SK-N-SH treated with all-trans-retinoic acid at 6 μM for 48 hours (cell line): Measurements from ENCODE around the gene LRP8.

Experiments used
- ATAC-seq: fragments of 200-7000 bp; cut with Tn5 transposase; 3 replicates; pipeline ENCODE4 v1.9.1; 2020; ENCODE audit warnings: mild to moderate bottlenecking, moderate library complexity
- ARNTL ChIP-seq: fragments of 450-650 bp; formaldehyde crosslinking; IDR thresholded peaks from 2 replicates; pipeline ENCODE4 v1.5.0; 2020; ENCODE audit warnings: low read depth, mild to moderate bottlenecking, moderate library complexity, borderline replicate concordance
- BACH2 ChIP-seq: fragments of 250-450 bp; sonication (Bioruptor Pico); IDR thresholded peaks from 2 replicates; pipeline ENCODE4 v1.9.0; 2021; ENCODE audit warnings: mild to moderate bottlenecking, borderline replicate concordance
- CREB5 ChIP-seq: fragments of 250-450 bp; sonication (Bioruptor Pico); IDR thresholded peaks from 2 replicates; pipeline ENCODE4 v1.5.1; 2020; ENCODE audit warnings: low read depth, mild to moderate bottlenecking, moderate library complexity
- CSDC2 ChIP-seq: fragments of 250-450 bp; sonication (Bioruptor Pico); IDR thresholded peaks from 2 replicates; pipeline ENCODE4 v1.5.0; 2020; ENCODE audit warnings: mild to moderate bottlenecking, moderate library complexity
- ESRRG ChIP-seq: fragments of 250-450 bp; sonication (Bioruptor Pico); IDR thresholded peaks from 2 replicates; pipeline ENCODE4 v1.6.1; 2021; ENCODE audit warnings: mild to moderate bottlenecking
- GLIS3 ChIP-seq: fragments of 250-450 bp; sonication (Bioruptor Pico); IDR thresholded peaks from 2 replicates; pipeline ENCODE4 v1.5.0; 2020; ENCODE audit warnings: mild to moderate bottlenecking, moderate library complexity
- ISL1 ChIP-seq: fragments of 250-450 bp; sonication (Bioruptor Pico); IDR thresholded peaks from 2 replicates; pipeline ENCODE4 v2.1.2; 2022; ENCODE audit warnings: mild to moderate bottlenecking, moderate library complexity
- OSR1 ChIP-seq: fragments of 250-450 bp; sonication (Bioruptor Pico); IDR thresholded peaks from 2 replicates; pipeline ENCODE4 v1.8.0; 2022; ENCODE audit warnings: moderate library complexity, mild to moderate bottlenecking, inconsistent platforms
- PATZ1 ChIP-seq: fragments of 250-450 bp; sonication (Bioruptor Pico); IDR thresholded peaks from 2 replicates; pipeline ENCODE4 v1.8.0; 2020; ENCODE audit warnings: mild to moderate bottlenecking, moderate library complexity, borderline replicate concordance
- POU6F1 ChIP-seq: fragments of 250-450 bp; sonication (Bioruptor Pico); IDR thresholded peaks from 2 replicates; pipeline ENCODE4 v1.8.0; 2021; ENCODE audit warnings: low read depth, mild to moderate bottlenecking, moderate library complexity, borderline replicate concordance
- PPARA ChIP-seq: fragments of 250-450 bp; sonication (Bioruptor Pico); IDR thresholded peaks from 2 replicates; pipeline ENCODE4 v1.5.0; 2020; ENCODE audit warnings: mild to moderate bottlenecking, borderline replicate concordance
- RARB ChIP-seq: fragments of 250-450 bp; sonication (Bioruptor Pico); IDR thresholded peaks from 2 replicates; pipeline ENCODE4 v1.8.0; 2021; ENCODE audit warnings: mild to moderate bottlenecking, moderate library complexity
- SNAI2 ChIP-seq: fragments of 250-450 bp; sonication (Bioruptor Pico); IDR thresholded peaks from 2 replicates; pipeline ENCODE4 v1.5.0; 2020; ENCODE audit warnings: mild to moderate bottlenecking, moderate library complexity
- TCF4 ChIP-seq: fragments of 250-450 bp; sonication (Bioruptor Pico); IDR thresholded peaks from 2 replicates; pipeline ENCODE4 v1.8.0; 2021; ENCODE audit warnings: mild to moderate bottlenecking, moderate library complexity, borderline replicate concordance
- TOX ChIP-seq: fragments of 250-450 bp; sonication (Bioruptor Pico); IDR thresholded peaks from 2 replicates; pipeline ENCODE4 v1.8.0; 2021; ENCODE audit warnings: mild to moderate bottlenecking, moderate library complexity, borderline replicate concordance
- TSHZ2 ChIP-seq: fragments of 250-450 bp; sonication (Bioruptor Pico); IDR thresholded peaks from 2 replicates; pipeline ENCODE4 v1.5.0; 2020; ENCODE audit warnings: mild to moderate bottlenecking, moderate library complexity
- ZC3H10 ChIP-seq: fragments of 250-450 bp; sonication (Bioruptor Pico); IDR thresholded peaks from 2 replicates; pipeline ENCODE4 v1.5.1; 2021; ENCODE audit warnings: mild to moderate bottlenecking, moderate library complexity
- ZNF565 ChIP-seq: fragments of 450-650 bp; formaldehyde crosslinking; conservative IDR thresholded peaks from 2 replicates; pipeline ENCODE4 v1.5.0; 2020; ENCODE audit warnings: low read depth, mild to moderate bottlenecking, moderate library complexity
- ZNF8 ChIP-seq: fragments of 450-650 bp; formaldehyde crosslinking; IDR thresholded peaks from 2 replicates; pipeline ENCODE4 v1.5.0; 2020; ENCODE audit warnings: mild to moderate bottlenecking, moderate library complexity
- TF ChIP-seq, protein P1 (sequence below): fragments of 250-450 bp; sonication (Bioruptor Pico); IDR thresholded peaks from 2 replicates; pipeline ENCODE4 v1.5.1; 2021; ENCODE audit warnings: mild to moderate bottlenecking, moderate library complexity

The LRP8 gene

DNA sequence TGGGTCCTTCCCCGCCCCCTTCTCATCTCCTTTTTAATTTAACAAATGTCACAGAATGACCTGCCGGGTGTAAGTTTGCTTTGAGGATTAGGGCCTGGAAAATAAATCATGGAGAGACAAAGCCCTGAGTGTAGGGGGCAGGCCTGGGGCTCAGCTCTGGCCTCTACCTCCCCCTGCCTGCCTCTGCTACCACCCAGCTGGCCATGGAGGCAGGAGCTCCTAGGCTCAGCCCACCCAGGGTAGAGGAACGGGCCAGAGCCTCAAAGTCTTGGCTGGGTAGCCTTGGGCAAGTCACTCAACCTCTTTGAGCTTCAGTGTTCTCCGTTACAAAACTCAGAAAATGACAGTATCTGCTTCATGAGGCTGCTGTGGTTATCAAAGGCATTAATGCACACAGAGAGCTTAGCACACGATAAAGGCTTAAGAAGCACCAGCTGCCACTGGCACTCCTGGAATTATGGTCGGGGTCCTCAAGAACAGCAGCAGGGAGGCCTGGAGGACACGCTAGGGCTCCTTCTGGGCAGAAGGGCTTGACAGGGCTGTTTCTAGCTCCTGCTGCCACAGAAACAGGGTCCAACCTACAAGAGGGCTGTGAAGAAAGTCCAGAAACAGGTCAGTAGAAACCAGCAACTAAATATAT lies 39.0 kb downstream of the LRP8 start:
- ATAC-seq: no peak
- TF ChIP-seq PATZ1 (CRISPR knock-in tag) (no peak), OSR1 (no peak), GLIS3 (CRISPR knock-in tag) (no peak), SNAI2 (CRISPR knock-in tag) (no peak), ISL1 (CRISPR knock-in tag) (no peak), ARNTL (CRISPR knock-in tag) (no peak), POU6F1 (CRISPR knock-in tag) (no peak), ZNF565 (no peak), PPARA (CRISPR knock-in tag) (no peak), TOX (no peak), CREB5 (CRISPR knock-in tag) (no peak), BACH2 (no peak), ESRRG (no peak), ZNF8 (CRISPR knock-in tag) (no peak)

GRCh38 chr1:53288002-53288789 lies 39.7 kb downstream of the LRP8 start:
- TF ChIP-seq ESRRG (no peak), RARB (CRISPR knock-in tag) (no peak), BACH2 (no peak), CSDC2 (CRISPR knock-in tag) (no peak), GLIS3 (CRISPR knock-in tag) (no peak), TCF4 (CRISPR knock-in tag) (no peak), OSR1 (no peak), ARNTL (CRISPR knock-in tag) (no peak), PPARA (CRISPR knock-in tag) (no peak), PATZ1 (CRISPR knock-in tag) (no peak)
- TF ChIP-seq, protein P1, sequence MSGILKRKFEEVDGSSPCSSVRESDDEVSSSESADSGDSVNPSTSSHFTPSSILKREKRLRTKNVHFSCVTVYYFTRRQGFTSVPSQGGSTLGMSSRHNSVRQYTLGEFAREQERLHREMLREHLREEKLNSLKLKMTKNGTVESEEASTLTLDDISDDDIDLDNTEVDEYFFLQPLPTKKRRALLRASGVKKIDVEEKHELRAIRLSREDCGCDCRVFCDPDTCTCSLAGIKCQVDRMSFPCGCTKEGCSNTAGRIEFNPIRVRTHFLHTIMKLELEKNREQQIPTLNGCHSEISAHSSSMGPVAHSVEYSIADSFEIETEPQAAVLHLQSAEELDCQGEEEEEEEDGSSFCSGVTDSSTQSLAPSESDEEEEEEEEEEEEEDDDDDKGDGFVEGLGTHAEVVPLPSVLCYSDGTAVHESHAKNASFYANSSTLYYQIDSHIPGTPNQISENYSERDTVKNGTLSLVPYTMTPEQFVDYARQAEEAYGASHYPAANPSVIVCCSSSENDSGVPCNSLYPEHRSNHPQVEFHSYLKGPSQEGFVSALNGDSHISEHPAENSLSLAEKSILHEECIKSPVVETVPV (CRISPR knock-in tag): no peak
- ATAC-seq: no peak

DNA sequence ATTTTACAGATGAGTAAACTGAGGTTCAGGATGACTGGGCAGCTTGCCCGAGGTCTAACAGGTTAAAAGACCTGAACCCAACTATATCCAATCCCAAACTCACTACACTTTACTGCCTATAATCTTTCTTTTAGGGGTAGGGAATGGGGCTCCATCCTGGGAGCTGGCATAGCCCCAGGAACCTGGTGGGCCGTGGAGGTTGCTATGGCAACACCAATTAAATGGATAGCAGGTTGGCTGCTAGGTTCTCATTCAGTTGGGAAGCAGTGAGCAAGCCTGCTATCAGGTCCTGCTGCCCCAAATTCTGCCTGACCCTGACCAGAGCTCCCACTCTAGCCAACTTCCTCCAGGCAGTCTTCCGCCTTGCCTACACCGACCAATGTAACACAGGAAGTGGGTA lies 40.9 kb downstream of the LRP8 start:
- TF ChIP-seq TSHZ2 (CRISPR knock-in tag) (no peak), ZNF565 (no peak), OSR1 (no peak), ZC3H10 (CRISPR knock-in tag) (no peak), TOX (no peak), BACH2 (no peak), GLIS3 (CRISPR knock-in tag) (no peak), SNAI2 (CRISPR knock-in tag) (no peak)
- ATAC-seq: no peak
